Measurements from ENCODE around the gene UGT1A3.

The UGT1A3 gene

DNA sequence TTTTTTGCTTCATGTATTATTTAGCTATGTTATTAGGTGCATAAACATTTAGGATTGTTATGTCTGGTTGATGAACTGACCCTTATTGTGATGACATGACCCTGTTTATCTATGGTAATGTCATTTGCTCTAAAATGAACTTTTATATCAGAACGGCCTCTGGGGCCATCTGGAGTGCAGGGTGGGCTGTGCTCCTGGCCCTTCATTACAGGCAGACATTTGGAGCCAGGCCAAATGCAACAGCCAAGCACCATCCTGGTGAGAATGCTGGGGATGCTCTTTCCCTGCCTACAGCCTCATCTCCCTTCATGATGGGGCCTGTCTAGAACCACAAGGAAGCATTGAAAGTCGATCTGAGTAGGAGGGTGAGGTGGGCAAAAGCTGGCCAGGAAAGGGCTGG is 87.5 kb downstream of the UGT1A3 start:
- POLR2A ChIA-PET, result no interaction called here
- DNase-seq (ENCODE audit: extremely low spot score), result no peak
- CTCF ChIA-PET, result interaction anchor here (0.6 kb wide), 1 partner anchor 1301 kb away, joined by 3 read pairs; no protein-coding TSS in a partner anchor
- TF ChIP-seq NFRKB (IDR thresholded peaks at IDR 0.05) (no peak), ARNT (IDR thresholded peaks at IDR 0.05) (no peak), BHLHE40 (IDR thresholded peaks at IDR 0.05; ENCODE audit: borderline replicate concordance) (no peak), TARDBP (IDR thresholded peaks at IDR 0.05) (no peak), ZNF384 (IDR thresholded peaks at IDR 0.05) (no peak)

- CTCF ChIA-PET, result interaction anchor here (0.6 kb wide), 1 partner anchor 1300 kb away, joined by 3 read pairs; no protein-coding TSS in a partner anchor
- POLR2A ChIA-PET, result no interaction called here
- TF ChIP-seq ZNF384 (IDR thresholded peaks at IDR 0.05) (no peak), LEF1 (IDR thresholded peaks at IDR 0.05; ENCODE audit: borderline replicate concordance) (no peak), ARNT (IDR thresholded peaks at IDR 0.05) (no peak), SUZ12 (IDR thresholded peaks at IDR 0.05) (no peak), L3MBTL2 (conservative IDR thresholded peaks at IDR 0.05) (no peak), NFRKB (IDR thresholded peaks at IDR 0.05) (no peak), ELF4 (IDR thresholded peaks at IDR 0.05) (no peak), FOXM1 (IDR thresholded peaks at IDR 0.05; ENCODE audit: borderline replicate concordance) (no peak), FOXK2 (IDR thresholded peaks at IDR 0.05) (no peak), BHLHE40 (IDR thresholded peaks at IDR 0.05; ENCODE audit: borderline replicate concordance) (no peak), HDGF (IDR thresholded peaks at IDR 0.05; ENCODE audit: borderline replicate concordance) (no peak), SP1 (IDR thresholded peaks at IDR 0.05) (no peak), TARDBP (IDR thresholded peaks at IDR 0.05) (no peak)
- TF ChIP-seq, protein P1, sequence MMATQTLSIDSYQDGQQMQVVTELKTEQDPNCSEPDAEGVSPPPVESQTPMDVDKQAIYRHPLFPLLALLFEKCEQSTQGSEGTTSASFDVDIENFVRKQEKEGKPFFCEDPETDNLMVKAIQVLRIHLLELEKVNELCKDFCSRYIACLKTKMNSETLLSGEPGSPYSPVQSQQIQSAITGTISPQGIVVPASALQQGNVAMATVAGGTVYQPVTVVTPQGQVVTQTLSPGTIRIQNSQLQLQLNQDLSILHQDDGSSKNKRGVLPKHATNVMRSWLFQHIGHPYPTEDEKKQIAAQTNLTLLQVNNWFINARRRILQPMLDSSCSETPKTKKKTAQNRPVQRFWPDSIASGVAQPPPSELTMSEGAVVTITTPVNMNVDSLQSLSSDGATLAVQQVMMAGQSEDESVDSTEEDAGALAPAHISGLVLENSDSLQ (IDR thresholded peaks at IDR 0.05), result no peak
- no peak for DNase-seq (ENCODE audit: extremely low spot score)
Observed at GRCh38 chr2:233816771-233817170, 87.9 kb downstream of the UGT1A3 start.

GRCh38 chr2:233817361-233817911 is 88.6 kb downstream of the UGT1A3 start:
- POLR2A ChIA-PET, result no interaction called here
- TF ChIP-seq, protein P1 (IDR thresholded peaks at IDR 0.05), result no peak
- TF ChIP-seq SP1 (IDR thresholded peaks at IDR 0.05) (no peak), HDGF (IDR thresholded peaks at IDR 0.05; ENCODE audit: borderline replicate concordance) (no peak), ELF4 (IDR thresholded peaks at IDR 0.05) (no peak), ZNF384 (IDR thresholded peaks at IDR 0.05) (no peak), FOXA1 (IDR thresholded peaks at IDR 0.05) (no peak), SUZ12 (IDR thresholded peaks at IDR 0.05) (no peak), L3MBTL2 (conservative IDR thresholded peaks at IDR 0.05) (no peak), TARDBP (IDR thresholded peaks at IDR 0.05) (no peak), CTBP1 (IDR thresholded peaks at IDR 0.05; ENCODE audit: borderline replicate concordance) (no peak), BHLHE40 (IDR thresholded peaks at IDR 0.05; ENCODE audit: borderline replicate concordance) (no peak), ARNT (IDR thresholded peaks at IDR 0.05) (no peak), FOXM1 (IDR thresholded peaks at IDR 0.05; ENCODE audit: borderline replicate concordance) (no peak), LEF1 (IDR thresholded peaks at IDR 0.05; ENCODE audit: borderline replicate concordance) (no peak), NFRKB (IDR thresholded peaks at IDR 0.05) (no peak)
- CTCF ChIA-PET, result no interaction called here
- DNase-seq (ENCODE audit: extremely low spot score), result no peak

GRCh38 chr2:233817995-233818638 is 89.3 kb downstream of the UGT1A3 start:
- TF ChIP-seq ELF4 (IDR thresholded peaks at IDR 0.05) (no peak), ARNT (IDR thresholded peaks at IDR 0.05) (no peak), FOXM1 (IDR thresholded peaks at IDR 0.05; ENCODE audit: borderline replicate concordance) (no peak), FOXA1 (IDR thresholded peaks at IDR 0.05) (no peak), L3MBTL2 (conservative IDR thresholded peaks at IDR 0.05) (no peak), HDGF (IDR thresholded peaks at IDR 0.05; ENCODE audit: borderline replicate concordance) (no peak), LEF1 (IDR thresholded peaks at IDR 0.05; ENCODE audit: borderline replicate concordance) (no peak), CTBP1 (IDR thresholded peaks at IDR 0.05; ENCODE audit: borderline replicate concordance) (no peak), ZNF384 (IDR thresholded peaks at IDR 0.05) (no peak), TARDBP (IDR thresholded peaks at IDR 0.05) (no peak), FOXK2 (IDR thresholded peaks at IDR 0.05) (no peak), SP1 (IDR thresholded peaks at IDR 0.05) (no peak), SUZ12 (IDR thresholded peaks at IDR 0.05) (no peak), BHLHE40 (IDR thresholded peaks at IDR 0.05; ENCODE audit: borderline replicate concordance) (no peak), NFRKB (IDR thresholded peaks at IDR 0.05) (no peak)
- TF ChIP-seq, protein P1 (IDR thresholded peaks at IDR 0.05), result no peak
- ChIA-PET CTCF (no interaction called here), POLR2A (no interaction called here)
- no peak for DNase-seq (ENCODE audit: extremely low spot score)

DNA sequence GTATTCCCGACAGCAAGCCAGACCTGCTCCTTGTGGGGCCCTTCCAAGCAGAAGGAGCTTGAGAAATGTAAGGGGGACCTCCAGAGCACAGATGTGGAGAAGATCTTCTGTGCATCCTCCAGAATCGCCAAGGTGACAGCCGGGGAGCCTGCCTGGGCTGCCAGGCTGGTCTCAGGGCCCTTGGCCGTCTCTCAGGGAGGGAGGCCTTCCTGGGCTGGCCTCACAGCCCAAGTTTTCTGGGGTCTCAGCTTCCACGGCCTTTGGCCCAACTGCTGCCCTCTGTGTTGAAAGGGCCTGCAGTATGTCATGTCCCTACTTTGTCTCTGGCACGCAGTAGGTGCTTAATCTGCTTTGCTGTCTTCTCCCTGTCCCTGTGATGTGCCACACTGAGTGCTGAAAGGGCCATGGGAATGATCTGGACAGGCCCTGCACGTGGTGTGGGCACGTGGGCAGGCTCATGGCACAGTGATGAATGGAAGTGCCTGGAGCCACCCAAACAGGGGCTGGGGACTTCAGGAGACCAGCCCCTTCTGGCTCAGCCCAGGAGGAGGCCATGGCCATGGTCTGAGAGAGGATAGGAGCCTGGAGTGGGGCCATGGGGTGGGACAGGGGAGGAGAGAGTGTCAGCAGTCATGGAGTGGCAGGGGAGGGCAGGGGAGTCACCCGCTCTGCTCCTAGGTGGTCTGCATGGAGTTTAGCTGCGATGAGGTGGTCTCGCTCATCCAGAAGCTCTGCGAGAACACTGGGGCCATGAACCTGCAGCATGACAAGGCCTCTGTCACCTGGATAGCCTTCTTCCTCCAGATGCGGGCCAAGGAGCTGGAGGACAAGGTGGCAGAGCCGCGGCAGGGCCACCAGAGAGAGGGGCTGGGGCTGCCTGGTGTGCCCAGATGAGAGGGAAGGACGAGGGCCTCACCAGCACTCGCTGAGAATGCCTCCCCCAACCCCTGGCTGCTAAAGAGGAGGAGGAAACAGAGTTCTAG is 90.1 kb downstream of the UGT1A3 start:
- no peak for DNase-seq (ENCODE audit: extremely low spot score)
- TF ChIP-seq CTBP1 (IDR thresholded peaks at IDR 0.05; ENCODE audit: borderline replicate concordance) (no peak), SUZ12 (IDR thresholded peaks at IDR 0.05) (no peak), ELF4 (IDR thresholded peaks at IDR 0.05) (no peak), TARDBP (IDR thresholded peaks at IDR 0.05) (no peak), HDGF (IDR thresholded peaks at IDR 0.05; ENCODE audit: borderline replicate concordance) (no peak), L3MBTL2 (conservative IDR thresholded peaks at IDR 0.05) (no peak), FOXA1 (IDR thresholded peaks at IDR 0.05) (no peak), ARNT (IDR thresholded peaks at IDR 0.05) (no peak), FOXK2 (IDR thresholded peaks at IDR 0.05) (no peak), FOXM1 (IDR thresholded peaks at IDR 0.05; ENCODE audit: borderline replicate concordance) (no peak)
- TF ChIP-seq, protein P1 (IDR thresholded peaks at IDR 0.05), result no peak
- ChIA-PET CTCF (no interaction called here), POLR2A (no interaction called here)

Data from HEK293T (cell line).